ENCODE measurements around the gene CCDC85B.

The CCDC85B gene

DNA sequence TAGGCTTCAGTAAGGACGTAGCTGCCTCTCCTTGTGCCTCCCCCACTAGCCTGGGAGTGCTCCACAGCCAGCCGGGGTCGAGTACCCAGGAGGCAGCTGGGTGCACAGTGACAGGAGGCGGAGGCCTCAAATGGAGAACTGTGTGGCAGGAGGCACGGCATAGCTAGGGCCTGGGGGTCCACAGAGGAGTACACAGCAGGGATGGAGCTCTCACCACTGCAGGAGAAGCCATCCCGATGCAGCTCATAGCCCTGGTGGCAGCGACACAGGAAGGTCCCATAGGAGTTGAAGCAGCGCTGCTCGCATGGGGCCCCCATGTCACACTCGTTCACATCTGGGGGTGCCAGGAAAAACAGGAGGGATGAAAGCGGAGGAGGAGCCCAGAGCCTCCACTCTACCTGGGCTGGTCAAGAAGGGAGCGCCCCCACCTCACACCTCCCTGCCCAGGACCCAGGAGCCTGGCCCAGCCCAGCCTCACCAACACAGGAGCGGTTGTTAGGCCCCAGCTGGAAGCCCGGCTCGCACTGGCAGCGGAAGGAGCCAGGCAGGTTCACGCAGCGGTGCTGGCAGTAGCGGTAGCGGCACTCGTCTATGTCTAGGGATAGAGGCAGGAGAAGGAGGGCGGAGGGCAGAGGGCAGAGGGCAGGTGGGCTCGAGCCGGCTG is 20.7 kb upstream of the CCDC85B start:
- DNase-seq: no peak

DNA sequence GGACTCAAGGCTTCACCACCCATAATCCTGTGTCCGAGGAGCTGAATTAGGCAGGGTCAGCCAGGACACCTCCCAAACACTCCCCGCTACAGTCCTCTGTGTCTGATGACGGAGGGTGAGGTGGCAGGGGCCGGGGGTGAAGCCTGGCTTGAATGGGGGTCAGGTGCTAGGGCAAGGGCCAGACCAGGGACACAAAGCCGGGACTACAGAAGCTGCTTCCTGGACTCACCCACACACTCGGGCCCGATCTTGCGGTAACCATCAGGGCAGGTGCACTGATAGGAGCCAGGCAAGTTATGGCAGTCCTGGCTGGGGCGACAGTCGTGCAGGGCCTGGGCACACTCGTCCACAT is 20.2 kb upstream of the CCDC85B start:
- DNase-seq: no peak

DNA sequence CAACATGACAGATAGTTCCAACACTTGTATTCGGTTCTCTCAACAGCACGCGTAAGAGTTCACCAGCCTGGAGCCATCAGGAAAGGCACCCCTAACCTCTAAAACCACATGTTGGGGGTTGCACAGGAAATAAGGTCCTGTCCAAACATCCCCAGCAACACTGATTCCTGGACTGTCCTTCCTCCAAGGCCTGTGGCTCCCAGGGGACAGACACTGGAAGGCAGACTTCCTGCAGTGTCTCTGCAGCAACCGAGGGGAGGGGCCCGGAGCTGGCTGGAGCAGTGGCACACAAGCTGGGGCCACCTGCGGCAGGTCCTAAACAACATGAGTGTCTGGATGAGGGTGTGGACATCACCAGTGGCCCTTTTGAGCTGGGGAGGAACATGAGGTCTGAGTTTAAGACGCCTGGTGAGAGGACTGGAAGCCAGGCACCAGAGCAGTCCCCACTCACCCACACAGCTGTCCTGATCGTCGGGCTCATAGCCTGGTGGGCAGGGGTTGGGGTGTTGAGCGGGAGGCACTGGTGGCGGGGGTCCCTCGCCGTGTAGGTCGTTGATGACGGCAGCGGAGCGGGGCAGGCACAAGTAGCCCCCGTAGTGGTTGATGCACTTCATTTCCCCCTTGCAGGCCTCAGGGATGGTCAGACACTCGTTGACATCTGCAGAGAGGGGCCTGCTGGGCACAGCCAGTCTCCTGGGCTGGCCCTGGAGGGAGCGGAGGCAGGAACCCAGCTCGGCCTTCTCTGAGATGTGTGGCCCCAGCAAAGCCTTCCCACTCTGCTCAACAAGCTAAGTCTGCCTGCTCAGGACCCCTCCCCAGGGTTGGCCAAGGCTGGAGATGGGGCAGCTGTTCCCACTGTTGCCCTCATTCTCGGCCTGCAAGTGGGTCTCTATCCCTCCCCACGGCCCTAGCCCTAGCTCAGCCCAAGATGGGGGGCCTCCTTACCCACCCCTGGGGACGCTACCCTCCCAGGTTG is 19.5 kb upstream of the CCDC85B start:
- no peak for DNase-seq

DNA sequence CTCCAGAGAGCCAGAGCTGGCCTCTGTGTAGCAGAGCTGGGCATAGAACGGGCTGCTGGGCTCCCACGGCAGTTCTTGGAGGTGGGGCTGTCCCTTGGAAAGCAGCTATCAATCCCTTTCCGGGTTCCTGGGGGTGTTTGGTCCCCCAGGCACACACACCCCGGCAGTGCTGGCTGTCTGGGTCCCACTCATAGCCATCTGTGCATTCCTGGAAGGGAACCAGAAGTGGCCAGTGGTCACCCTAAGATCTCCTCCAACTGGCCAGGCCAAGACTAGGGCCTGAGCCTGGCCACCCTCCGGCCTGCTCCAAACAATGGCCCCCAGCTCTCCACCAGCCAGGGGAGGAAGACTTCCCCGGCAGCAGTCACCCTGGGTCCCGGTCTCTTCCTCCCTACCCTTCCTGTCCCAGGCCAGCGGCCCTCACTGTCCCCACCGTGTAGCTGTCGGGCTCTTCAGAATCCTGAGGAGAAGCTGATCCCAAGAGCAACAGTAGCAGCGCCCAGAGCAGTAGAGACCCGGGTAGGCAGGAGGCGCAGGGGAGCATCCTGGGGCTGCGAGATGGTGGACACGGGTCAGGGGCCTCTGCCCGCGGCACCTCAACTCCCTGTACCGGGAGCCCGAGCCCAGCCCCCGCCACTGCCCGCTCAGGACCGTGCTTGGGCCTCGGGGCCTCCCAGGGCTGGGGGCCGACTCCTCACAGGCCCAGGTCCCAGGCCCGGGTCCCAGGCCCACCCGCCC is 18.5 kb upstream of the CCDC85B start:
- DNase-seq: no peak

DNA sequence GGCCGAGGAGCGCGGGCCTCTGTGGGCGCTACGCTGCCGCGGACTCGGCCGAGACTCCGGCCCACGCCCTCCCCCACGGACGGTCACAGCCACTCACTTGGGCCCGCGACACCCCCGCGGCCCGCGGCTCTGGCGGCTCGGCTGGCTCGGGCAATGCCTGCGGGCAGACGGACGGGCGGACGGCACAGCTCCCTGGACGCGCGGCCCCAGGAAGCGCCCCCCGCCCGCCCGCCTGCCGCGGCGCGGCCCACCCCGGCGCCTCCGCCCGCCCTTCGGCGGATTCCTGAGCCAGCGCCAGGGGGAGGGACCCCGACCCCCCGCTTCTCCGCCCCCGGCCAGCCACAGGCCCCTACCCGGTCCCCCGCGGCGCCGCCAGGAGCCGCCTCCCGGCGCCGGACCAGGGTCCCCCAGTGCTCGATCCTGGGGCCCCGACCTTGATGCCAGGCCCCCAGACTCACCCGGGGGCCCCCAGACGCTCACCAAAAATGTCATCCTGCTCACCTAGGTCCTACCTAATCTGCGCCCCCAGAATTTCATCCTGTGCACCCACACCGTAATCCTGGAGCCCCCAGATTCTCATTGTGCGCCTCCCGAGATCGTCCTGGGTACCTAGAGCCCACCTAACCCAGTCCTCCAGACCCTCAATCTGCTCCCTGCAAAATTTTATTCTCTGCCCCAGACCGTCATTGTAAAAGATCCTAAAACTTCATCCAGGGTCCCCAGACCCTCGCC is 17.7 kb upstream of the CCDC85B start, which contains the start of gene EFEMP2:
Gene EFEMP2, minus strand, starts transcription at position 215 of the 732 bp plus-strand sequence. CDS start 446 bp downstream, outside the sequence.
- no peak for DNase-seq

DNA sequence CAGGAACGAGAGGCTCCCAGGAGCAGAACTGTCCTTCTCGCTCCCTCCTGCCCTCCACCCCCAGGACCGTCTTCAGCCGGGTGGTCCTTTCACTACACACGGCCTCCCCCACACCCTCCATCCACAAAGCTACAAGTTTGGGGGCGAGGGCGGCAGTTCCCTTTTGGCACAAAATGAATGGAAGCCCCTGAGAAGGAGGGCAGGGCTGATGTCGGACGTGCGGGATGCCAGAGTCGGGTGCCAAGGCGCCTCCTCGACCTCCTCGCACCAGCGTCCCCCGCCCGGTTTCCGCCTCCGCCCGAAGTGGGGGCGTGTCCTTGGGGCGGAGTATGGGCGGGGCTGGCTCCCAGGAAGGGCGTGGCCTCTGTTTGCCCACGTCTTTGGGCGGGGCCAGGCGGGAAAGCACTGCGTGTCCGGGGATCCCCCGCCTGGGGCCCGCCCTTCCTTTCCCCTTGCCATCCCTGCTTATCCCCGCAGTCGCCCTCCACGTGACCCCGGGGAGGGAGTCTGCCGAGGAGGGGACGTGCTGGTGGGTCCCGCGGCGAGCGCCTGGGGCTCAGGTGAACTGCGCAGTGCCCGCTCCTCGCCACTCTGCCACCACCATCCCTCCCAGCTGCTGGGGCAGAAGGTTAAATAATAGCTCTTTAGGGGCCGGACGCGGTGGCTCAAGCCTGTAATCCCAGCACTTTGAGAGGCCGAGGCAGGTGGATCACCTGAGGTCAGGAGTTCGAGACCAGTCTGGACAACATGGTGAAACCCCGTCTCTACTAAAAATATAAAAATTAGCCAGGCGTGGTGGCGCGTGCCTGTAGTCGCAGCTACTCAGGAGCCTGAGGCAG is 16.9 kb upstream of the CCDC85B start:
- peak; percentile 97 for DNase-seq

DNA sequence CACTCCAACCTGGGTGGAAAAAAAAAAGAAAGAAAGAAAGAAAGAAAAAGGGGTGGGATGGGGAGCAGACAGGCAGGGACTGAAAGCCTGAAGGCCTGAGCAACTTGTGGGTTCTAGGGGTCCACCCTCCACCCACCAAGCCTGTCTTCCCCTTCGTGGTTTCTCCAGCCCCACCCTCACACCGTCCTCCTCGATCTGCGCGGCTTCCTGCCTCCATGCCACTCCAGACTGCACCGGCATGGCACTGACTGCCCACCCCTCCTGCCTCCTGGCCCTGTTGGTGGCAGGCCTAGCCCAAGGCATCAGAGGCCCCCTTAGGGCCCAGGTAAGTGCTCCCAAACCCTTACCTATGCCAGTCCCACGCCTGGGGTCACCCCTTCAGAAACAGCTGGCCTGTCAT is 10.9 kb upstream of the CCDC85B start, which contains the start of gene CTSW:
Gene CTSW, plus strand, starts transcription at position 221 of the 400 bp plus-strand sequence. Its CDS starts 18 bp downstream, at position 239.
- no peak for DNase-seq

DNA sequence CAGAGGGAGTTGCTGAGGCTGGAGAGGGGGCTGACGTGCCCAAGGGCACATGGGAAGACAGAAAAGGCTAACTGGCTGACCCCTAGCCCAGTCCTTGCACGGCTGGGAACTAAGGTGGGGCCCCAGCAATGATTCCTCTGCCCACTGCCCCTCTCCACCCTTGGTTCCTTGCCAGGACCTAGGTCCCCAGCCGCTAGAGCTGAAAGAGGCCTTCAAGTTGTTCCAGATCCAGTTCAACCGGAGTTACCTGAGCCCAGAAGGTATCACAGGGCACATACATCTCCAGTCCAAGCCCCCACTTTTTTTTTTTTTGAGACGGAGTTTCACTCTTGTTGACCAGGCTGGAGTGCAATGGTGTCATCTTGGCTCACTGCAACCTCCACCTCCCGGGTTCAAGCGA is 10.4 kb upstream of the CCDC85B start:
- no peak for DNase-seq

DNA sequence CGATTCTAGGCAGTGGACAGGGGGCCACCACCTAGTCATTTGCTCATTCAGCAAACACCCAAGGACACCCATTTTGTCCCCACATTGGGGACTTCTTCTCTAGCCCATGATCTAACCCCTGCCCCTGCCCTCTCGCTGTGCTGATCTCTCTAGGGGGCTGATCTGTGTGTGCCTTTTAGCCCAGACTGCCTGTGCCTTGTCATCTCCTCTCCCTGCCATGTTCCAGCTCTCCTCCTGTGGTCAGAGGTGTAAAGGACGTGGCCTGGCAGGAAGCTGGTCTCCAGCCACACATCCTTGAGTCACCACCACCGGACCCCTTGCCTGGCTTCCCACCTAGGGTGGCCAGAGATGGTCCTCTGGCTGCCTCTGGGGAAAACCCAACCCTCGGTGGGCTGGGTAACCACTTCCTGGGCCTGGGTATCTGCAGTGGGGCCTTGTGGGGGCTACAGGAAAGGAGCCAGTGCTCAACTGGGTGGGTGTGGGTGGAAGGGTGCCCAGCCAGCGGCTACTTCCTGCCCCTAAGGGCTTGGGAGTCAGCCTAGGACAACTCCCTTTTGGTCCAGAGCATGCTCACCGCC is 9.5 kb upstream of the CCDC85B start:
- DNase-seq: no peak

DNA sequence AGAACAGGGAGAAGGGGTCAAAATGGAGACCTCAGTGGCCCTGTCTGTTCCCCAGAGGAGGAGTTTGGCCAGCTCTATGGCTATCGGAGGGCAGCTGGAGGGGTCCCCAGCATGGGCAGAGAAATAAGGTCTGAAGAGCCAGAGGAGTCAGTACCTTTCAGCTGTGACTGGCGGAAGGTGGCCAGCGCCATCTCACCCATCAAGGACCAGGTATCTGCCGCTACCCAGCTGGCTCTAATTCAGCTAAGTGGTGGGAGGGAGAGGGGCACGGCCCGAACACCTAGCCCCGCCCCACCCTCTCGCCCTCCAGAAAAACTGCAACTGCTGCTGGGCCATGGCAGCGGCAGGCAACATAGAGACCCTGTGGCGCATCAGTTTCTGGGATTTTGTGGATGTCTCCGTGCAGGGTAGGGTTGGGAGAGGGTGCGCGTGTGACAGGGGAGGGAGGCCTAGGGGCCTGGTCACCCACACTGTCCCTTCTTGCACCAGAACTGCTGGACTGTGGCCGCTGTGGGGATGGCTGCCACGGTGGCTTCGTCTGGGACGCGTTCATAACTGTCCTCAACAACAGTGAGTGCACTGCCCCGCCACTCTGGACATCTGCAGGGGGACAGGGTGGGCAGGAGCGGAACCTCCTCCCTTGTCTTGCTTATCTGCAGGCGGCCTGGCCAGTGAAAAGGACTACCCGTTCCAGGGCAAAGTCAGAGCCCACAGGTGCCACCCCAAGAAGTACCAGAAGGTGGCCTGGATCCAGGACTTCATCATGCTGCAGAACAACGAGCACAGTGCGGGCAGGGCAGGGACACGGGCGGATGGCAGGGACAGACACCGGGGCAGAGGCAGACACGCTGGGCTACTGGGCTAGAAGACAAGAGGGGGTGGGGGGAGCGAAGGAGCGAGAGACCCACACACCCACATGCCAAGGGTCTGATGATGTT is 8.1 kb upstream of the CCDC85B start:
- no peak for DNase-seq

DNA sequence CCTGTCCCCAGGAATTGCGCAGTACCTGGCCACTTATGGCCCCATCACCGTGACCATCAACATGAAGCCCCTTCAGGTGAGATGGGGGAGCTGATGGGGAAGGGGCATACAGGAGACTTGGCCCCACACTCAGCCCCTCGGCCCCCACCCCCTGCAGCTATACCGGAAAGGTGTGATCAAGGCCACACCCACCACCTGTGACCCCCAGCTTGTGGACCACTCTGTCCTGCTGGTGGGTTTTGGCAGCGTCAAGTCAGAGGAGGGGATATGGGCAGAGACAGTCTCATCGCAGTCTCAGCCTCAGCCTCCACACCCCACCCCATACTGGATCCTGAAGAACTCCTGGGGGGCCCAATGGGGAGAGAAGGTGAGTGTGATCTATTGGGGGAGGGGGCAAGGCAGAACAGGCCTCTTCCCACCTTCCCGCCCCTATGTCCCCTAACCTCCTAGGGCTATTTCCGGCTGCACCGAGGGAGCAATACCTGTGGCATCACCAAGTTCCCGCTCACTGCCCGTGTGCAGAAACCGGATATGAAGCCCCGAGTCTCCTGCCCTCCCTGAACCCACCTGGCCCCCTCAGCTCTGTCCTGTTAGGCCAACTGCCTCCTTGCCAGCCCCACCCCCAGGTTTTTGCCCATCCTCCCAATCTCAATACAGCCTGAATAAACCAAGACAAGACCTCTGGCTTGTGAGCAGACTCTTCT is 7.3 kb upstream of the CCDC85B start:
- DNase-seq: no peak

DNA sequence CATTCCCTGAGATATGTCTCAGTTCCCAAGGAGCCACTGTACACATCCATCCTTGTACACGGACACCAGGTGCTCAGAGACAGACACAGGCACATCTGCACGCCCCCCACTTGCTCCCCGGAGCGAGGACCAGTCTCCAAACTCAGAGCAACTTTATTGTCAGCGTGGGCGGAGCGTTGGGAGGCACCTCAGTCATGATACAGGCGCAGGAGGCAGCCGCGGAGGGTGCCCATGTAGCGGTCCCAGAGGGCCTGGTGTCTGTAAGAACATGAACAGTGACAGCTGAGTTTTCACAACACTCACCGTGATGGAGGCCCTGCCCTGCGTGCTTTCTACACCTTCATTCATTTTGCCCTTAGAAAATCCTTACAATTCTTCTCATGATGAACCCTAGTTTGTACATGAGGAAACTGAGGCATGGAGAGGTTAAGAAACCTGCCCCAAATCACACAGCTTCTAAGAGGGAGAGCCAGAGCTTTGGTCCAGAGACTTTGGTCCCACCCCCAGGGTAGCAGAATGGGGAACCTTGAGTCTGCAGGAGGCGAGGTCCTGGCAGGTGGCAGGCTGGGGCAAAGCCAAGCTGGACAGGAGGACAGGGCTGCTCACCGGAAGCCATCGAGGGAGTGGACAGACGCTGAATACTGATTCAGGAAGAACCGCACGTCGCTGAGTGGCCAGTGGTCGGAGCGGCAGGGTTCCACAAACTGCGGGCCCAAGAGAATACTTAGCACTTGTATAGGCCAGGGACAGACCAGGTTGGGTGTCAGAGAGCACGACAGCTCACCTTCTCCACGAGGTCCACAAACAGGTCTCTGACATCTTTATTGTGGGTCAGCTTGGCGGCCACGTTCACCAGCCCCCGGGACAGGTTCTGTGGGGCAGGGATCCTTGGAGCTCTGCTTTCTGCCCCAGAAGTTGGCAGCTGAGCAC is 6.4 kb upstream of the CCDC85B start:
- DNase-seq: no peak

DNA sequence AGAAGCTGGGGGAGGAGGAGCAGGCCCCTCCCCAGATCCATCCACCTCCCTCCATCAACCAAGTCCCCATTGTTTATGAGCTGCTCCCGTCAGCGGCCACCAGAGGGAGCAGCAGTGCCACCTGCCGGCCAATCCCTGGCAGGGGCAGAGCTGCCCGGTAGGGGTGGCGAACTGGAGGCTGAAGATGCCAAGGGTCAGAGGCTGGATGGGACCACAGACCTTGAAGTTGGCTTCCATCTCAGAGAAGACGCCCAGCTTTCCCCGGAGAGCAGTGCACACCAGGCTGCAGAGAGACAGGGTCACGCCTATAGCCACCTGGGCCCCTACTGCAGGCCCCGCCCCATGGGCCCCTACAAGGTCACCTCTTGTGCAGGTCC is 5.8 kb upstream of the CCDC85B start:
- peak; percentile 87 for DNase-seq

DNA sequence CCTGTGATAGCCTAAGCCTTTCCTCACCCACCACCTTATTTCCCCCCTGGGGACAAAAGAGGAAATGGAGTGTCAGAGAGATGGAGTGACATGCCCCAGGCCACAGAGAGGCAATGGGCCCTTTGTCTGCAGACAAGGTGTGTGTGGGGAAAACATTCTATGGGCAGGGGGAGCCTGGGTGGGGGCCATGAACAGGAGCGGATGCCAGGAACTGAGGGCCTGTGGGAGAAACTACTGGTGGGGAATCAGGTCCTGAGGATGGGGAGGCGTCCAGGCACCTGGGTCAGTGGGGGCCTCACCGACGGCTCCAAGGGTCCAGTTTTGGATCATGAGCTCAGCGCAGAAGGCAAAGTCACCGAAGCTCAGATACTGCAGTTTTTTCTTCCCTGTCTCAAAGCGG is 5.2 kb upstream of the CCDC85B start:
- no peak for DNase-seq

DNA sequence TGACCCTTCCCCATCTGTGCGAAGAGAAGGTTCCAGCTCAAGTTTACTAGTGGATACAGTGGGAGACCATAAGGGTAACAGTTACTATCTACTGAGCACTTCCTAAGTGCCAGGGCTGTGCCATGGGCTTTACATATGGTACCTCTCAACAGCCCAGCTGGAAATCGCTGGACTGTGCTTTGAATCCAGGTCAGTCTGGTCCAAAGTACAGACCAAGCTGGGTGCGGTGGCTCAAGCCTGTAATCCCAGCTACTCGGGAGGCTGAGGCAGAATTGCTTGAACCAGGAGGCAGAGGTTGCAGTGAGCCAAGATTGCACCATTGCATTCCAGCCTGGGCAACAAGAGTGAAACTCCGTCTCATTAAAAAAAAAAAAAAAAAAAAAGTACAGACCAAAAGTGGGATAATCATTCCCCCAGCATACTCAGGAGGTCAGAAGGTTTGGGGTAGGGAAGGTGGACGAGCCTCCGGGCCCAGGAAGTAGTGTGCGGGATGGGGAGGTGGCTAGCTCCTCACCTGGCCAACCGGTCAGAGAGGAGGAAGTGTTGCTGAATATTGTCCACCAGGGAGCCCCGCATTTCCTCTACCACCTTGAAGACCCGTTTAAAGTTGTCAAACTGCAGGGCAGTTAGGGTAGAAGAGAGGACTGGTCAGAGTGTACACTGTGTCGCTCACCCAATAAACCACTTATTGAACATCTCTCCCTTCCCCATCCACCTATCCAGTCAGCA is 4.5 kb upstream of the CCDC85B start:
- DNase-seq: no peak

DNA sequence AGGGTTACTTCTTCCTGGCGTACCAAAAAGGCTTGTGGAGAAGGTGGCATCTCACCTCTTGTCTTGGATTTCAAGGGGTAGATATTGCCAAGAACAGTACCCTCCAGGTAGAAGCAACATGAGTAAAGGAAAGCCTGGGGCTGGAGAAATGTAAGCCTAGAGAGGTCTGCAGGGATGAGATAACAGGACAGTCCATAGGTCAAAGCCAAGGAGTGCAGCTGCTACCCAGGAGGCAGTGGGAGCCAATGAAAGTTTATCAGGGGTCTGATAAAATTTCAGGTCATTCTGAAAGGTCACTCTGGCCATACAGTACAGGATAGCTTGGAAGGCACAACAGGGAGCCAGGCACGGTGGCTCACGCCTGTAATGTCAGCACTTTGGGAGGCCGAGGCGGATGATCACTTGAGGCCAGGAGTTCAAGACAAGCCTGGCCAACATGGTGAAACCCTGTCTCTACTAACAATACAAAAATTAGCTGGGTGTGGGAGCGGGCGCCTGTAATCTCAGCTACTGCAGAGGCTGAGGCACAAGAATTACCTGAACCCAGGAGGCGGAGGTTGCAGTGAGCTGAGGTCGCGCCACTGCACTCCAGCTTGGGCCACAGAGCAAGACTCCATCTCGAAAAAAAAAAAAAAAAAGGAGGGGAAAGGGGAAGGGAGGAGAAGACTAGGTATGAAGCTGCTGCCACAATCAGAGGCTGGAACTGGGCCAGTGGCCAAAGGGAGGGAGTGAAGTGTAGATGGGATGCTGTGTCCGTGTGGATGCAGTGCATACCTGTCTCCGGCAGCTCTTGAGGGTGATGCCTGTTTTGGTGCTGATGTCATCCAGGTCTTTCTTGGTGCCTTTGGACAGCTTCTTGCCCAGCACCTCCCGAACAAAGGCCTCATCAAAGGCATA is 3.4 kb upstream of the CCDC85B start:
- DNase-seq: no peak

Data from activated CD4-positive, alpha-beta T cell treated with anti-CD3 and anti-CD28 coated beads for 48 hours (primary cell).